AG08395 (cell line): ENCODE results near the gene KCNMA1.
A peak's percentile ranks its signal among the peaks of the same experiment; 100 is the strongest.
"Not testable (repeated sequence)": the region's sequence is repeated elsewhere in the genome, so short reads cannot be mapped to it uniquely, and the experiment has no call there.

Source experiments
- DNase-seq: peaks from one replicate; pipeline ENCODE4 v3.0.0; 2012; ENCODE audit warnings: mixed read lengths, low spot score

The KCNMA1 gene

GRCh38 chr10:77417359-77417758 lies 220.2 kb downstream of the KCNMA1 start:
- DNase-seq: no peak

- peak; percentile 94 for DNase-seq
Measured at GRCh38 chr10:77416311-77417135, 221.1 kb downstream of the KCNMA1 start.

GRCh38 chr10:77415313-77415960 lies 222.2 kb downstream of the KCNMA1 start:
- DNase-seq: no peak

GRCh38 chr10:77413231-77413630 lies 224.4 kb downstream of the KCNMA1 start:
- no peak for DNase-seq

GRCh38 chr10:77412573-77413133 lies 225.0 kb downstream of the KCNMA1 start:
- DNase-seq: not testable (repeated sequence)

- no peak for DNase-seq
Measured at GRCh38 chr10:77411805-77412204, 225.8 kb downstream of the KCNMA1 start.

GRCh38 chr10:77410523-77410922 lies 227.1 kb downstream of the KCNMA1 start:
- DNase-seq: no peak

GRCh38 chr10:77409697-77410471 lies 227.7 kb downstream of the KCNMA1 start:
- no peak for DNase-seq

GRCh38 chr10:77408259-77408658 lies 229.3 kb downstream of the KCNMA1 start:
- no peak for DNase-seq

- no peak for DNase-seq
Measured at GRCh38 chr10:77406764-77407430, 230.7 kb downstream of the KCNMA1 start.

GRCh38 chr10:77405771-77406241 lies 231.8 kb downstream of the KCNMA1 start:
- DNase-seq: peak; percentile 89

GRCh38 chr10:77404810-77405209 lies 232.8 kb downstream of the KCNMA1 start:
- DNase-seq: no peak

GRCh38 chr10:77403761-77404160 lies 233.8 kb downstream of the KCNMA1 start:
- no peak for DNase-seq

GRCh38 chr10:77401683-77402082 lies 235.9 kb downstream of the KCNMA1 start:
- DNase-seq: no peak

GRCh38 chr10:77400033-77400432 lies 237.6 kb downstream of the KCNMA1 start:
- no peak for DNase-seq

- no peak for DNase-seq
Measured at GRCh38 chr10:77398986-77399755, 238.4 kb downstream of the KCNMA1 start.

GRCh38 chr10:77398558-77398957 lies 239.1 kb downstream of the KCNMA1 start:
- DNase-seq: no peak

- DNase-seq: no peak
Measured at GRCh38 chr10:77397103-77397502, 240.5 kb downstream of the KCNMA1 start.

GRCh38 chr10:77396290-77396689 lies 241.3 kb downstream of the KCNMA1 start:
- no peak for DNase-seq

GRCh38 chr10:77393821-77394501 lies 243.6 kb downstream of the KCNMA1 start:
- DNase-seq: no peak
